HL-60/S4 (cell line): ENCODE data around the gene TADA3.

Experiments
- in situ Hi-C: fragments of 300-500 bp; cut with MboI; formaldehyde crosslinking; loops from 2 replicates; pipeline ENCODE4 v1.14.3; 2022; ENCODE audit warnings: low sequenced_read_pairs

The TADA3 gene

GRCh38 chr3:9762871-9763270 is 29.4 kb downstream of the TADA3 start:
- in situ Hi-C loops: no loop called here

- in situ Hi-C loops: no loop called here
Measured at GRCh38 chr3:9761919-9762318, 30.4 kb downstream of the TADA3 start.

- in situ Hi-C loops: no loop called here
Measured at GRCh38 chr3:9760779-9761505, 31.3 kb downstream of the TADA3 start.

- in situ Hi-C loops: no loop called here
Measured at GRCh38 chr3:9757427-9757826, 34.8 kb downstream of the TADA3 start.

- in situ Hi-C loops: no loop called here
Measured at GRCh38 chr3:9754678-9755077, 37.6 kb downstream of the TADA3 start.

- in situ Hi-C loops: no loop called here
Measured at GRCh38 chr3:9750556-9751411, 41.5 kb downstream of the TADA3 start.

GRCh38 chr3:9749645-9750555 is 42.4 kb downstream of the TADA3 start, which contains the start of gene OGG1:
OGG1 (plus strand) TSS chr3:9749952; CDS start chr3:9750287, 335 bp downstream.
- in situ Hi-C loops: no loop called here

GRCh38 chr3:9749296-9749644 is 43.0 kb downstream of the TADA3 start:
- in situ Hi-C loops: no loop called here

GRCh38 chr3:9748031-9748430 is 44.2 kb downstream of the TADA3 start:
- in situ Hi-C loops: no loop called here

GRCh38 chr3:9747267-9747666 is 45.0 kb downstream of the TADA3 start:
- in situ Hi-C loops: no loop called here

GRCh38 chr3:9746330-9746729 is 45.9 kb downstream of the TADA3 start:
- in situ Hi-C loops: no loop called here

- in situ Hi-C loops: no loop called here
Measured at GRCh38 chr3:9745521-9745920, 46.8 kb downstream of the TADA3 start.

- in situ Hi-C loops: no loop called here
Measured at GRCh38 chr3:9744162-9744561, 48.1 kb downstream of the TADA3 start.

GRCh38 chr3:9743548-9743947 is 48.7 kb downstream of the TADA3 start:
- in situ Hi-C loops: no loop called here

- in situ Hi-C loops: no loop called here
Measured at GRCh38 chr3:9742560-9742959, 49.7 kb downstream of the TADA3 start.

GRCh38 chr3:9739181-9739580 is 53.1 kb downstream of the TADA3 start:
- in situ Hi-C loops: no loop called here

GRCh38 chr3:9736831-9737230 is 55.4 kb downstream of the TADA3 start:
- in situ Hi-C loops: no loop called here

GRCh38 chr3:9732740-9733115 is 59.5 kb downstream of the TADA3 start:
- in situ Hi-C loops: no loop called here

GRCh38 chr3:9732080-9732739 is 60.1 kb downstream of the TADA3 start:
- in situ Hi-C loops: no loop called here

- in situ Hi-C loops: no loop called here
Measured at GRCh38 chr3:9731206-9732079, 60.8 kb downstream of the TADA3 start, which contains the start of gene BRPF1. BRPF1 (plus strand) TSS chr3:9731735; CDS start chr3:9734141, 2,406 bp downstream.
